Stimulated activated CD8-positive, alpha-beta memory T cell treated with anti-CD3 and anti-CD28 coated beads, Interleukin-12 subunit alpha, Interleukin-12 subunit beta, amount 100 ng/mL, for 4 hours (primary cell): Measurements from ENCODE around the gene RYK.
"Not testable (repeated sequence)": the region's sequence is repeated elsewhere in the genome, so short reads cannot be mapped to it uniquely, and the experiment has no call there.

Experiments used
- DNase-seq: peaks from one replicate; pipeline ENCODE4 v3.0.0-alpha.2; 2020; ENCODE audit warnings: low read depth

The RYK gene

GRCh38 chr3:134216191-134216764 lies 34.4 kb downstream of the RYK start:
- DNase-seq = no peak

- DNase-seq = no peak
Observed at GRCh38 chr3:134214239-134214638, 36.4 kb downstream of the RYK start.

- DNase-seq = peak; percentile 63
Observed at GRCh38 chr3:134212967-134213665, 37.5 kb downstream of the RYK start.

GRCh38 chr3:134211797-134212196 lies 38.9 kb downstream of the RYK start:
- DNase-seq = no peak

- no peak for DNase-seq
Observed at GRCh38 chr3:134205451-134205850, 45.2 kb downstream of the RYK start.

- no peak for DNase-seq
Observed at GRCh38 chr3:134201201-134202130, 49.2 kb downstream of the RYK start.

- DNase-seq = not testable (repeated sequence)
Observed at GRCh38 chr3:134199880-134200279, 50.8 kb downstream of the RYK start.

- no peak for DNase-seq
Observed at GRCh38 chr3:134199240-134199639, 51.4 kb downstream of the RYK start.

- DNase-seq = no peak
Observed at GRCh38 chr3:134198414-134198813, 52.2 kb downstream of the RYK start.

GRCh38 chr3:134197681-134198261 lies 52.9 kb downstream of the RYK start:
- no peak for DNase-seq

- no peak for DNase-seq
Observed at GRCh38 chr3:134194247-134194646, 56.4 kb downstream of the RYK start.

GRCh38 chr3:134190250-134190649 lies 60.4 kb downstream of the RYK start:
- no peak for DNase-seq

- no peak for DNase-seq
Observed at GRCh38 chr3:134189849-134190248, 60.8 kb downstream of the RYK start.

GRCh38 chr3:134186391-134186790 lies 64.3 kb downstream of the RYK start:
- no peak for DNase-seq

- DNase-seq = no peak
Observed at GRCh38 chr3:134180761-134181160, 69.9 kb downstream of the RYK start.

GRCh38 chr3:134179508-134179907 lies 71.2 kb downstream of the RYK start:
- DNase-seq = no peak

- DNase-seq = no peak
Observed at GRCh38 chr3:134163096-134163495, 87.6 kb downstream of the RYK start.

GRCh38 chr3:134161898-134162615 lies 88.6 kb downstream of the RYK start:
- no peak for DNase-seq

- DNase-seq = no peak
Observed at GRCh38 chr3:134155446-134155845, 95.2 kb downstream of the RYK start.

- DNase-seq = no peak
Observed at GRCh38 chr3:134153761-134154160, 96.9 kb downstream of the RYK start.

- no peak for DNase-seq
Observed at GRCh38 chr3:134150476-134150875, 100.2 kb downstream of the RYK start.

GRCh38 chr3:134149286-134149685 lies 101.4 kb downstream of the RYK start:
- DNase-seq = no peak
